B cell (primary cell): Measurements from ENCODE around the gene SIT1. TPM values are rescaled to one million over a fixed set of nuclear protein-coding genes. Genes with fewer than 3 reads are reported as not detected.

Source experiments
- ATAC-seq: fragments of 200-7000 bp; cut with Tn5 transposase; one replicate; pipeline ENCODE4 v1.10.0; 2021; ENCODE audit warnings: low read depth, mild to moderate bottlenecking, moderate number of reproducible peaks, moderate library complexity
- CTCF ChIA-PET: fragments of 350-600 bp; sonication (Branson Sonifier 250); formaldehyde crosslinking; loops from one replicate; lab custom pipeline; 2021; ENCODE audit warnings: antibody characterized with exemption, inconsistent platforms; lab: Charles Lee
- POLR2A ChIA-PET: fragments of 350-600 bp; sonication (Branson Sonifier 250); formaldehyde crosslinking; loops from one replicate; lab custom pipeline; 2021; ENCODE audit warnings: antibody characterized with exemption; lab: Charles Lee
- DNase-seq: peaks from one replicate; pipeline ENCODE4 v3.0.0; 2013
- H2AFZ ChIP-seq: 2 replicates; pipeline ENCODE4 v1.6.1; 2012; ENCODE audit warnings: mild to moderate bottlenecking, low read depth, low read length; ENCODE audit not compliant: insufficient read depth, poor library complexity, severe bottlenecking
- H3K27ac ChIP-seq, 2 donors: 1 replicate in 1 of 2; 2 replicates in 1 of 2; pipeline ENCODE4 v1.5.1; 2012 to 2013; ENCODE audit warnings: low read length in 2 of 2, mild to moderate bottlenecking in 2 of 2, moderate library complexity in 1 of 2
- H3K27me3 ChIP-seq, 4 experiments: fragments of 200-600 bp in 1 of 4; sonication (generic) in 1 of 4; replicated peaks in 1 of 4; 1 replicate in 2 of 4; 2 replicates in 2 of 4; pipeline versions ENCODE4 v1.6.1 to v1.7.0; 2013 to 2016; ENCODE audit warnings: low read length in 3 of 4, mild to moderate bottlenecking in 2 of 4, mixed read lengths in 1 of 4, moderate library complexity in 1 of 4; ENCODE audit not compliant: insufficient read depth in 4 of 4, control insufficient read depth in 3 of 4; ENCODE audit errors: control extremely low read depth in 1 of 4
- H3K36me3 ChIP-seq, 2 experiments: replicated peaks in 1 of 2; 1 replicate in 1 of 2; 2 replicates in 1 of 2; pipeline versions ENCODE4 v1.6.1 to v1.7.1; 2013; ENCODE audit warnings: low read length in 1 of 2; ENCODE audit not compliant: insufficient read depth in 2 of 2, control insufficient read depth in 1 of 2; ENCODE audit errors: control extremely low read depth in 1 of 2, extremely low read depth in 1 of 2
- H3K4me1 ChIP-seq, 2 donors: fragments of 200-600 bp in 1 of 2; sonication (generic) in 1 of 2; 1 replicate in 1 of 2; 2 replicates in 1 of 2; pipeline versions ENCODE4 v1.5.1 to v1.6.1; 2013 to 2017; ENCODE audit warnings: low read length in 2 of 2; ENCODE audit not compliant: control insufficient read depth in 2 of 2, insufficient read depth in 2 of 2
- H3K4me2 ChIP-seq: replicated peaks from 2 replicates; pipeline ENCODE3; 2012; ENCODE audit warnings: mild to moderate bottlenecking, low read depth, low read length; ENCODE audit not compliant: poor library complexity, severe bottlenecking
- H3K4me3 ChIP-seq, 5 experiments: fragments of 200-600 bp in 1 of 5; sonication (generic) in 1 of 5; 1 replicate in 3 of 5; 2 replicates in 2 of 5; pipeline versions ENCODE4 v1.5.1 to v1.7.0; 2011 to 2016; ENCODE audit warnings: low read length in 4 of 5, mild to moderate bottlenecking in 4 of 5, low read depth in 2 of 5, control low read depth in 1 of 5, moderate library complexity in 1 of 5; ENCODE audit not compliant: insufficient read depth in 1 of 5; ENCODE audit errors: control extremely low read depth in 1 of 5, extremely low read depth in 1 of 5
- H3K79me2 ChIP-seq: fragments of 200-600 bp; sonication (generic); one replicate; pipeline ENCODE4 v1.6.0; 2016; ENCODE audit warnings: low read length; ENCODE audit not compliant: control insufficient read depth, insufficient read depth
- H3K9ac ChIP-seq: fragments of 200-600 bp; sonication (generic); 2 replicates; pipeline ENCODE4 v1.6.1; 2017; ENCODE audit warnings: mild to moderate bottlenecking, low read length, moderate library complexity
- H3K9me3 ChIP-seq, 3 donors: one replicate each; pipeline versions ENCODE4 v1.6.1 to v1.7.1; 2013; ENCODE audit warnings: low read length in 2 of 3; ENCODE audit not compliant: control insufficient read depth in 2 of 3, insufficient read depth in 1 of 3; ENCODE audit errors: control extremely low read depth in 1 of 3
- H4K20me1 ChIP-seq: 2 replicates; pipeline ENCODE4 v1.6.0; 2012; ENCODE audit warnings: mild to moderate bottlenecking, low read length; ENCODE audit not compliant: insufficient read depth, control insufficient read depth, poor library complexity, severe bottlenecking
- H3K27ac Mint-ChIP-seq: one replicate; pipeline ENCODE4 v1.8.0; 2021; ENCODE audit warnings: mixed read lengths
- H3K27me3 Mint-ChIP-seq: one replicate; pipeline ENCODE4 v1.8.0; 2021; ENCODE audit warnings: mixed read lengths
- H3K4me1 Mint-ChIP-seq: one replicate; pipeline ENCODE4 v1.8.0; 2021; ENCODE audit warnings: mixed read lengths
- H3K4me3 Mint-ChIP-seq: one replicate; pipeline ENCODE4 v1.8.0; 2021; ENCODE audit warnings: mixed read lengths
- H3K9me3 Mint-ChIP-seq: one replicate; pipeline ENCODE4 v1.8.0; 2022; ENCODE audit warnings: mixed read lengths; ENCODE audit not compliant: insufficient read depth
- EZH2 ChIP-seq: IDR thresholded peaks from 2 replicates; pipeline ENCODE4 v1.6.1; 2012; ENCODE audit warnings: borderline replicate concordance, low read depth, mild to moderate bottlenecking, moderate library complexity, low read length; ENCODE audit not compliant: insufficient read depth, poor library complexity, severe bottlenecking
- WGBS: methylation state at CpG from one replicate; pipeline ENCODE4 v1.1.5; 2013; ENCODE audit warnings: missing lambda C conversion rate; ENCODE audit not compliant: insufficient coverage; 5-methylcytosine and 5-hydroxymethylcytosine counted together
- intact Hi-C: fragments of 100-400 bp; cut with micrococcal nuclease; formaldehyde crosslinking; loops from one replicate; pipeline ENCODE4 v1.10.0; 2022
- polyA minus RNA-seq: library from RNA; depleted of rRNA, polyadenylated mRNA; stranded (reverse); fragments of >200 nt; gene quantifications from 2 replicates; pipeline ENCODE4 v1.2.3, GENCODE V29; 2012
- polyA plus RNA-seq: library from polyadenylated mRNA; depleted of rRNA; stranded (reverse); fragments of >200 nt; gene quantifications from 2 replicates; pipeline ENCODE4 v1.2.3, GENCODE V29; 2012
- total RNA-seq, 2 donors: library from RNA; stranded (reverse); fragments of 120-200 nt in 1 of 2; gene quantifications; 1 replicate in 1 of 2; 2 replicates in 1 of 2; pipeline versions ENCODE4 v1.2.3 to v1.2.4, GENCODE V29; 2013 to 2022
- TF ChIP-seq, protein P1 (sequence below): fragments of 200-600 bp; IDR thresholded peaks from one replicate; pipeline ENCODE4 v1.8.0; 2022; ENCODE audit warnings: antibody characterized with exemption, mild to moderate bottlenecking

The SIT1 gene, protein sequence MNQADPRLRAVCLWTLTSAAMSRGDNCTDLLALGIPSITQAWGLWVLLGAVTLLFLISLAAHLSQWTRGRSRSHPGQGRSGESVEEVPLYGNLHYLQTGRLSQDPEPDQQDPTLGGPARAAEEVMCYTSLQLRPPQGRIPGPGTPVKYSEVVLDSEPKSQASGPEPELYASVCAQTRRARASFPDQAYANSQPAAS
- 38.5 and 39.5 TPM in 2 replicates for total RNA-seq
- 55.4 TPM for total RNA-seq (2013)
- polyA plus RNA-seq: 26.9 and 37.1 TPM in 2 replicates
- 78.8 and 79.6 TPM in 2 replicates for polyA minus RNA-seq

GRCh38 chr9:35650341-35651158, at the start of gene SIT1:
Gene SIT1 (minus strand): TSS chr9:35650931. CDS start chr9:35650853, 78 bp downstream.
- no peaks in the 10 kb centered on the region for H3K27me3 Mint-ChIP-seq
- DNase-seq: peak; percentile 57
- no peaks in the 10 kb centered on the region for H3K27me3 ChIP-seq
- H3K4me1 ChIP-seq: peaks cover 46 to 61% of the 10 kb centered on the region in 2 donors
- H2AFZ ChIP-seq: peak within 1 kb of the TSS; percentile 68
- peaks cover 66% of the 10 kb centered on the region for H3K4me1 Mint-ChIP-seq
- peak within 1 kb of the TSS; percentile 67 to 95 for H3K27ac ChIP-seq
- peak within 1 kb of the TSS; percentile 97 for H3K27ac Mint-ChIP-seq
- TF ChIP-seq EZH2: no peak
- TF ChIP-seq, protein P1, sequence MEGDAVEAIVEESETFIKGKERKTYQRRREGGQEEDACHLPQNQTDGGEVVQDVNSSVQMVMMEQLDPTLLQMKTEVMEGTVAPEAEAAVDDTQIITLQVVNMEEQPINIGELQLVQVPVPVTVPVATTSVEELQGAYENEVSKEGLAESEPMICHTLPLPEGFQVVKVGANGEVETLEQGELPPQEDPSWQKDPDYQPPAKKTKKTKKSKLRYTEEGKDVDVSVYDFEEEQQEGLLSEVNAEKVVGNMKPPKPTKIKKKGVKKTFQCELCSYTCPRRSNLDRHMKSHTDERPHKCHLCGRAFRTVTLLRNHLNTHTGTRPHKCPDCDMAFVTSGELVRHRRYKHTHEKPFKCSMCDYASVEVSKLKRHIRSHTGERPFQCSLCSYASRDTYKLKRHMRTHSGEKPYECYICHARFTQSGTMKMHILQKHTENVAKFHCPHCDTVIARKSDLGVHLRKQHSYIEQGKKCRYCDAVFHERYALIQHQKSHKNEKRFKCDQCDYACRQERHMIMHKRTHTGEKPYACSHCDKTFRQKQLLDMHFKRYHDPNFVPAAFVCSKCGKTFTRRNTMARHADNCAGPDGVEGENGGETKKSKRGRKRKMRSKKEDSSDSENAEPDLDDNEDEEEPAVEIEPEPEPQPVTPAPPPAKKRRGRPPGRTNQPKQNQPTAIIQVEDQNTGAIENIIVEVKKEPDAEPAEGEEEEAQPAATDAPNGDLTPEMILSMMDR: no peak
- H4K20me1 ChIP-seq: no peaks in the 10 kb centered on the region
- H3K4me2 ChIP-seq: peak within 1 kb of the TSS; percentile 93
- no peaks in the 10 kb centered on the region for H3K9me3 ChIP-seq
- peak within 1 kb of the TSS; percentile 97 for H3K4me3 Mint-ChIP-seq
- ATAC-seq: peak; percentile 4
- H3K36me3 ChIP-seq: peaks cover 0 to 5% of the 10 kb centered on the region in 2 experiments
- peak within 1 kb of the TSS; percentile 38 to 75 (median 65) for H3K4me3 ChIP-seq
- H3K9me3 Mint-ChIP-seq: no peaks in the 10 kb centered on the region
- peak within 1 kb of the TSS; percentile 70 for H3K9ac ChIP-seq
- intact Hi-C loops: no loop called here
- WGBS: 14% methylated on average over 5 of the region's 22 CpGs
- POLR2A ChIA-PET: interaction anchor here (0.7 to 9.7 kb wide), 4 partner anchors 7 to 537 kb away, joined by 3 to 114 read pairs (median 38); partner anchors contain the start of genes CCDC107, CD72 and RMRP
- CTCF ChIA-PET: interaction anchor here (0.8 to 15.0 kb wide), 8 partner anchors 10 to 81 kb away, joined by 3 to 357 read pairs (median 11); partner anchors contain the start of genes ARHGEF39, CCDC107, CD72 and CREB3
- peaks cover 19% of the 10 kb centered on the region for H3K79me2 ChIP-seq
